Liver (tissue), 9 donors: ENCODE results near the gene LSAMP. TPM values are rescaled to one million over a fixed set of nuclear protein-coding genes. Genes with fewer than 3 reads are reported as not detected.

Experiments
- DNase-seq: peaks from one replicate; pipeline ENCODE4 v3.0.0-alpha.2; 2017; ENCODE audit warnings: low spot score
- H3K27ac ChIP-seq, 2 donors: one replicate each; pipeline ENCODE4 v1.7.0; 2013; ENCODE audit warnings: inconsistent platforms in 2 of 2, low read length in 2 of 2, control low read depth in 1 of 2, low read depth in 1 of 2, mild to moderate bottlenecking in 1 of 2
- H3K27me3 ChIP-seq, 4 donors: one replicate each; pipeline versions ENCODE4 v1.6.1 to v1.7.0; 2013; ENCODE audit warnings: low read length in 3 of 4, inconsistent platforms in 1 of 4, mild to moderate bottlenecking in 1 of 4, moderate library complexity in 1 of 4; ENCODE audit not compliant: control insufficient read depth in 4 of 4, insufficient read depth in 4 of 4
- H3K36me3 ChIP-seq, 4 donors: one replicate each; pipeline versions ENCODE4 v1.6.1 to v1.7.0; 2013; ENCODE audit warnings: low read length in 3 of 4, mild to moderate bottlenecking in 3 of 4, low read depth in 1 of 4, moderate library complexity in 1 of 4; ENCODE audit not compliant: control insufficient read depth in 4 of 4, insufficient read depth in 3 of 4
- H3K4me1 ChIP-seq, 4 donors: one replicate each; pipeline versions ENCODE4 v1.6.1 to v1.7.0; 2013; ENCODE audit warnings: low read length in 3 of 4, mild to moderate bottlenecking in 3 of 4, moderate library complexity in 1 of 4; ENCODE audit not compliant: control insufficient read depth in 4 of 4, insufficient read depth in 4 of 4
- H3K4me3 ChIP-seq, 3 donors: one replicate each; pipeline versions ENCODE4 v1.6.1 to v1.7.0; 2013; ENCODE audit warnings: low read length in 3 of 3, control low read depth in 1 of 3, low read depth in 1 of 3, mild to moderate bottlenecking in 1 of 3
- H3K9ac ChIP-seq, 2 donors: one replicate each; pipeline ENCODE4 v1.7.0; 2013; ENCODE audit warnings: low read length in 2 of 2, mild to moderate bottlenecking in 2 of 2, moderate library complexity in 2 of 2, control low read depth in 1 of 2, low read depth in 1 of 2
- H3K9me3 ChIP-seq, 4 donors: one replicate each; pipeline versions ENCODE4 v1.6.1 to v1.7.0; 2013; ENCODE audit warnings: low read length in 3 of 4; ENCODE audit not compliant: control insufficient read depth in 4 of 4
- ATF3 ChIP-seq: IDR thresholded peaks from 2 replicates; pipeline ENCODE4 v1.6.1; 2016; ENCODE audit warnings: antibody characterized with exemption
- EGR1 ChIP-seq, 2 donors: IDR thresholded peaks; 2 replicates each; pipeline ENCODE4 v1.6.1; 2016 to 2018; ENCODE audit warnings: antibody characterized with exemption in 2 of 2, low read depth in 2 of 2
- FOXA1 ChIP-seq: IDR thresholded peaks from 2 replicates; pipeline ENCODE4 v1.6.1; 2016; ENCODE audit warnings: antibody characterized with exemption
- FOXA2 ChIP-seq: IDR thresholded peaks from 2 replicates; pipeline ENCODE4 v1.6.1; 2016; ENCODE audit warnings: antibody characterized with exemption
- GABPA ChIP-seq, 2 donors: IDR thresholded peaks in 1 of 2; conservative IDR thresholded peaks in 1 of 2; 2 replicates each; pipeline ENCODE4 v1.6.1; 2016; ENCODE audit warnings: antibody characterized with exemption in 2 of 2, mild to moderate bottlenecking in 1 of 2, moderate library complexity in 1 of 2
- HNF4A ChIP-seq, 2 donors: conservative IDR thresholded peaks; 2 replicates each; pipeline ENCODE4 v1.6.1; 2016; ENCODE audit warnings: antibody characterized with exemption in 2 of 2, mild to moderate bottlenecking in 2 of 2
- HNF4G ChIP-seq: IDR thresholded peaks from 2 replicates; pipeline ENCODE4 v1.6.1; 2016; ENCODE audit warnings: antibody characterized with exemption
- JUND ChIP-seq, 2 donors: IDR thresholded peaks; 2 replicates each; pipeline ENCODE4 v1.6.1; 2016; ENCODE audit warnings: antibody characterized with exemption in 2 of 2
- MAX ChIP-seq: IDR thresholded peaks from 2 replicates; pipeline ENCODE4 v1.6.1; 2016; ENCODE audit warnings: antibody characterized with exemption
- NR2F2 ChIP-seq: IDR thresholded peaks from 2 replicates; pipeline ENCODE4 v1.6.1; 2016; ENCODE audit warnings: antibody characterized with exemption
- RXRA ChIP-seq, 2 donors: IDR thresholded peaks; 2 replicates each; pipeline ENCODE4 v1.6.1; 2017 to 2018; ENCODE audit warnings: antibody characterized with exemption in 2 of 2, mild to moderate bottlenecking in 1 of 2
- SP1 ChIP-seq: IDR thresholded peaks from 2 replicates; pipeline ENCODE4 v1.6.1; 2018; ENCODE audit warnings: antibody characterized with exemption, mild to moderate bottlenecking
- TAF1 ChIP-seq: conservative IDR thresholded peaks from 2 replicates; pipeline ENCODE4 v1.6.1; 2016; ENCODE audit warnings: antibody characterized with exemption, mild to moderate bottlenecking
- YY1 ChIP-seq: IDR thresholded peaks from 2 replicates; pipeline ENCODE4 v1.6.1; 2016; ENCODE audit warnings: antibody characterized with exemption, mild to moderate bottlenecking
- WGBS: extraction: QIAGEN DNeasy Blood & Tissue Kit; methylation state at CpG from one replicate; pipeline ENCODE4 v1.1.7; 2013; 5-methylcytosine and 5-hydroxymethylcytosine counted together
- polyA plus RNA-seq, 2 donors: library from polyadenylated mRNA; stranded (reverse) in 1 of 2; unstranded in 1 of 2; fragments of 200-250 nt in 1 of 2; fragments of >200 nt in 1 of 2; fragmentation: Nextera tagmentation in 1 of 2; extraction: Ambion mirVana in 1 of 2; gene quantifications; one replicate each; pipeline versions ENCODE4 v1.2.1 to v1.2.3, GENCODE V29; 2013 to 2015
- total RNA-seq, 2 donors: library from RNA; depleted of rRNA; stranded (reverse); fragments of >200 nt; gene quantifications; one replicate each; pipeline ENCODE4 v1.2.3, GENCODE V29; 2014
- TF ChIP-seq, protein P1 (sequence below): IDR thresholded peaks from 2 replicates; pipeline ENCODE4 v1.6.1; 2016; ENCODE audit warnings: antibody characterized with exemption
- TF ChIP-seq, protein P2 (sequence below): fragments of 150-350 bp; IDR thresholded peaks from 2 replicates; pipeline ENCODE4 v1.5.1; 2017; ENCODE audit warnings: improper control_type of control experiment, low read depth, low read length; ENCODE audit not compliant: missing input control
- TF ChIP-seq, protein P3 (sequence below): IDR thresholded peaks from 2 replicates; pipeline ENCODE4 v1.6.1; 2016; ENCODE audit warnings: antibody characterized with exemption, mild to moderate bottlenecking
- donor health status: healthy.
- donor health status: healthy.
- donor health status: healthy.
- donor health status: healthy.
- donor health status: healthy.

Gene LSAMP
- total and polyA plus RNA-seq, 4 donors, result 0.01 to 0.17 (median 0.06) TPM

- H3K4me1 ChIP-seq, result no peaks in the 10 kb centered on the region
- no peak overlapping the region for H3K4me3 ChIP-seq
- no peak overlapping the region for H3K27ac ChIP-seq
- H3K27me3 ChIP-seq, result no peaks in the 10 kb centered on the region
- 41% methylated on average over 1 of the region's 1 CpG for WGBS
- no peaks in the 10 kb centered on the region for H3K36me3 ChIP-seq
- no peak overlapping the region for H3K9ac ChIP-seq
- DNase-seq, result no peak
- no peaks in the 10 kb centered on the region for H3K9me3 ChIP-seq
- TF ChIP-seq TAF1, result no peak
- TF ChIP-seq, protein P1, sequence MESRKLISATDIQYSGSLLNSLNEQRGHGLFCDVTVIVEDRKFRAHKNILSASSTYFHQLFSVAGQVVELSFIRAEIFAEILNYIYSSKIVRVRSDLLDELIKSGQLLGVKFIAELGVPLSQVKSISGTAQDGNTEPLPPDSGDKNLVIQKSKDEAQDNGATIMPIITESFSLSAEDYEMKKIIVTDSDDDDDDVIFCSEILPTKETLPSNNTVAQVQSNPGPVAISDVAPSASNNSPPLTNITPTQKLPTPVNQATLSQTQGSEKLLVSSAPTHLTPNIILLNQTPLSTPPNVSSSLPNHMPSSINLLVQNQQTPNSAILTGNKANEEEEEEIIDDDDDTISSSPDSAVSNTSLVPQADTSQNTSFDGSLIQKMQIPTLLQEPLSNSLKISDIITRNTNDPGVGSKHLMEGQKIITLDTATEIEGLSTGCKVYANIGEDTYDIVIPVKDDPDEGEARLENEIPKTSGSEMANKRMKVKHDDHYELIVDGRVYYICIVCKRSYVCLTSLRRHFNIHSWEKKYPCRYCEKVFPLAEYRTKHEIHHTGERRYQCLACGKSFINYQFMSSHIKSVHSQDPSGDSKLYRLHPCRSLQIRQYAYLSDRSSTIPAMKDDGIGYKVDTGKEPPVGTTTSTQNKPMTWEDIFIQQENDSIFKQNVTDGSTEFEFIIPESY, result no peak
- no peak for TF ChIP-seq SP1
- no peak for TF ChIP-seq RXRA (IDR thresholded peaks at IDR 0.05)
- no peak for TF ChIP-seq NR2F2
- TF ChIP-seq HNF4G, result no peak
- TF ChIP-seq FOXA2, result no peak
- TF ChIP-seq, protein P2, sequence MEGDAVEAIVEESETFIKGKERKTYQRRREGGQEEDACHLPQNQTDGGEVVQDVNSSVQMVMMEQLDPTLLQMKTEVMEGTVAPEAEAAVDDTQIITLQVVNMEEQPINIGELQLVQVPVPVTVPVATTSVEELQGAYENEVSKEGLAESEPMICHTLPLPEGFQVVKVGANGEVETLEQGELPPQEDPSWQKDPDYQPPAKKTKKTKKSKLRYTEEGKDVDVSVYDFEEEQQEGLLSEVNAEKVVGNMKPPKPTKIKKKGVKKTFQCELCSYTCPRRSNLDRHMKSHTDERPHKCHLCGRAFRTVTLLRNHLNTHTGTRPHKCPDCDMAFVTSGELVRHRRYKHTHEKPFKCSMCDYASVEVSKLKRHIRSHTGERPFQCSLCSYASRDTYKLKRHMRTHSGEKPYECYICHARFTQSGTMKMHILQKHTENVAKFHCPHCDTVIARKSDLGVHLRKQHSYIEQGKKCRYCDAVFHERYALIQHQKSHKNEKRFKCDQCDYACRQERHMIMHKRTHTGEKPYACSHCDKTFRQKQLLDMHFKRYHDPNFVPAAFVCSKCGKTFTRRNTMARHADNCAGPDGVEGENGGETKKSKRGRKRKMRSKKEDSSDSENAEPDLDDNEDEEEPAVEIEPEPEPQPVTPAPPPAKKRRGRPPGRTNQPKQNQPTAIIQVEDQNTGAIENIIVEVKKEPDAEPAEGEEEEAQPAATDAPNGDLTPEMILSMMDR, result no peak
- TF ChIP-seq JUND (IDR thresholded peaks at IDR 0.05), result no peak
- TF ChIP-seq GABPA (IDR thresholded peaks at IDR 0.05 in 1 of 2, conservative IDR thresholded peaks at IDR 0.05 in 1 of 2), result no peak
- no peak for TF ChIP-seq YY1
- TF ChIP-seq EGR1 (IDR thresholded peaks at IDR 0.05; ENCODE audit: low read depth in 2 of 2), result no peak
- TF ChIP-seq, protein P3, sequence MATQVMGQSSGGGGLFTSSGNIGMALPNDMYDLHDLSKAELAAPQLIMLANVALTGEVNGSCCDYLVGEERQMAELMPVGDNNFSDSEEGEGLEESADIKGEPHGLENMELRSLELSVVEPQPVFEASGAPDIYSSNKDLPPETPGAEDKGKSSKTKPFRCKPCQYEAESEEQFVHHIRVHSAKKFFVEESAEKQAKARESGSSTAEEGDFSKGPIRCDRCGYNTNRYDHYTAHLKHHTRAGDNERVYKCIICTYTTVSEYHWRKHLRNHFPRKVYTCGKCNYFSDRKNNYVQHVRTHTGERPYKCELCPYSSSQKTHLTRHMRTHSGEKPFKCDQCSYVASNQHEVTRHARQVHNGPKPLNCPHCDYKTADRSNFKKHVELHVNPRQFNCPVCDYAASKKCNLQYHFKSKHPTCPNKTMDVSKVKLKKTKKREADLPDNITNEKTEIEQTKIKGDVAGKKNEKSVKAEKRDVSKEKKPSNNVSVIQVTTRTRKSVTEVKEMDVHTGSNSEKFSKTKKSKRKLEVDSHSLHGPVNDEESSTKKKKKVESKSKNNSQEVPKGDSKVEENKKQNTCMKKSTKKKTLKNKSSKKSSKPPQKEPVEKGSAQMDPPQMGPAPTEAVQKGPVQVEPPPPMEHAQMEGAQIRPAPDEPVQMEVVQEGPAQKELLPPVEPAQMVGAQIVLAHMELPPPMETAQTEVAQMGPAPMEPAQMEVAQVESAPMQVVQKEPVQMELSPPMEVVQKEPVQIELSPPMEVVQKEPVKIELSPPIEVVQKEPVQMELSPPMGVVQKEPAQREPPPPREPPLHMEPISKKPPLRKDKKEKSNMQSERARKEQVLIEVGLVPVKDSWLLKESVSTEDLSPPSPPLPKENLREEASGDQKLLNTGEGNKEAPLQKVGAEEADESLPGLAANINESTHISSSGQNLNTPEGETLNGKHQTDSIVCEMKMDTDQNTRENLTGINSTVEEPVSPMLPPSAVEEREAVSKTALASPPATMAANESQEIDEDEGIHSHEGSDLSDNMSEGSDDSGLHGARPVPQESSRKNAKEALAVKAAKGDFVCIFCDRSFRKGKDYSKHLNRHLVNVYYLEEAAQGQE, result no peak
- TF ChIP-seq FOXA1, result no peak
- no peak for TF ChIP-seq HNF4A (conservative IDR thresholded peaks at IDR 0.05)
- no peak for TF ChIP-seq ATF3
- TF ChIP-seq MAX, result no peak
Observed at GRCh38 chr3:116226266-116226665, 219.0 kb downstream of the LSAMP start.

DNA sequence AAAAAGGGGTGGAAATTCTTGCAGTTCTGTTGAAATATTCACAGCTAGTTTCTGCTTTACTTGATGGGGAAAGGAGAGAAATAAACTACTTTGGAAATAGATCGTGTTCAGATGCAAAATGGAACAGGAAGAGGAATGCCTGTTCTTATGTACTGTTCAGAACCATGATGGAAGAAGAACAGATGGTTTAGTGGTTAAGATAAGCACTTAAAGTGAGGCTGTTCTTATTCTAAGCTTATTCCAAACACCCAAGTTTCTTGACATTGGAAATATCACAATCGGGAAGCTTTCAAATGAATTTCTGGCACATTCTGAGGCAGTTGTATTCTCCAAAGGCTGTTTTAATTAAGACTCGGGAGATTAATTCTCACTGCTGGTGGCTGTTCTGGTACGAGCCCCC, 228.5 kb downstream of the LSAMP start:
- WGBS, result 66% methylated on average over 4 of the region's 4 CpGs
- Histone ChIP-seq H3K27ac (no peak overlapping the region), H3K4me1 (no peaks in the 10 kb centered on the region), H3K27me3 (no peaks in the 10 kb centered on the region), H3K9ac (no peak overlapping the region), H3K9me3 (no peaks in the 10 kb centered on the region), H3K4me3 (no peak overlapping the region), H3K36me3 (no peaks in the 10 kb centered on the region)
- DNase-seq, result no peak
- no peak for TF ChIP-seq RXRA (IDR thresholded peaks at IDR 0.05)
